ENCODE data around the gene MIS12.

- TF ChIP-seq CTCF (IDR thresholded peaks at IDR 0.05; ENCODE audit: borderline replicate concordance, extremely low read depth, low read length, poor library complexity, severe bottlenecking) (no peak), EZH2 (IDR thresholded peaks at IDR 0.05; ENCODE audit: borderline replicate concordance, low read depth, low read length, severe bottlenecking) (no peak)
Observed at GRCh38 chr17:5509482-5509881, 23.1 kb downstream of the MIS12 start.

Data from DND-41 (cell line).